ENCODE measurements around the gene KIAA2012.

Gene KIAA2012

DNA sequence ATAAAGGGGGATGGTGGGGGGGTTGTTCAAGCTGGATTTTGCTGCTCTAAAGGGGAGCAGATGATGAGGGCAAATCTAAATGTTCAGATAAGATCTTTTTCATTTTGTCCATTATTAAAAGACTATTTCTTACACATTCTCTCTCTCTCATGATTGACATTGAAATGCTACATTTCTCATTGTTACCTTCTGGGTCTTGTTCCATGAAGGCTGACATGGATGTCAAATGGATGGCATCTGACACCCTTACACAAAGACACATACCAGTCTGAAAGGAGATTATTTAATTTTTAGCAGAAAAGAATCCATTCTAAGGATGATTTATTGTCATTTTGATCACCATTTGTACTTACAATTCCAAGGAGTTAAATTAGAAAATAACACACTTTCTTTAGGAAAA lies 28.3 kb upstream of the KIAA2012 start:
- FAIRE-seq, result no peak

GRCh38 chr2:202046572-202046971 lies 26.5 kb upstream of the KIAA2012 start:
- no peak for FAIRE-seq

- no peak for FAIRE-seq
Observed at GRCh38 chr2:202049092-202049728, 23.8 kb upstream of the KIAA2012 start.

DNA sequence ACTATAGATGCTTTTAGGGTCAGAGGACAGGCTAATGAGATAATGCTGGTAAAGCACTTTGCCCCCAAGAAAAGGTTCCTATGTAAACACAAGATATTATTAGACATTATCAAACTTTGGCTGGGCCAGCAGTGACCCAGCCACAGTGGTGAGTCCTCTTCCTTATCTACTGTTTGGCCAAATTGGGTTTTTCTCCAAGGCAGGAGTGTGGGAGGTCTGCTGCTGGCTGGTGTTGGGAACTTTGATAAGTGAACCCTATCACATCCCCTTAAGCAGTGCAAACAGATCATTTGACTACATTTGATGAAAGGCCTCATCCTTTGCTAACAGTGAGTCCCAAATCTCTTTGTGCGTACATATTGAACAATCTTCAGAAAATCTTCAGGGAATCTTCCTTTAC lies 23.2 kb upstream of the KIAA2012 start:
- FAIRE-seq, result no peak

DNA sequence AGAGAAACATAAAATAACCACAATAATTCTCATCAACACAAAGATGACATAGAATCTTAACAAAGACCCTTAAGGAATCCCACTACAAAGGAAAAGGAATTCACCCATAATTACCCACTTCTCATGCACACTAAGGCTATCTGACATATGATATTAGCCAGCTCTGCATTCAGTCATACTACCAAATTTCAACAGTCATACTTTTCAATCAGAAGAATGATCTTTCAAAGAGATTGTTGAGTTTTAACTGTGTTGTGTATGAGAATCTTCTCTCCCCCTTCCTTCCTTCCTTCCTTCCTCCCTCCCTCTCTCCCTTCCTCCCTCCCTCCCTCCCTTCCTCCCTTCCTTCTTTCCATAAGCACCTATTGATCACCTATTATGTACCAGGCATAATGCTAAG lies 22.4 kb upstream of the KIAA2012 start:
- FAIRE-seq, result no peak

- FAIRE-seq, result no peak
Observed at GRCh38 chr2:202051499-202052161, 21.4 kb upstream of the KIAA2012 start.

DNA sequence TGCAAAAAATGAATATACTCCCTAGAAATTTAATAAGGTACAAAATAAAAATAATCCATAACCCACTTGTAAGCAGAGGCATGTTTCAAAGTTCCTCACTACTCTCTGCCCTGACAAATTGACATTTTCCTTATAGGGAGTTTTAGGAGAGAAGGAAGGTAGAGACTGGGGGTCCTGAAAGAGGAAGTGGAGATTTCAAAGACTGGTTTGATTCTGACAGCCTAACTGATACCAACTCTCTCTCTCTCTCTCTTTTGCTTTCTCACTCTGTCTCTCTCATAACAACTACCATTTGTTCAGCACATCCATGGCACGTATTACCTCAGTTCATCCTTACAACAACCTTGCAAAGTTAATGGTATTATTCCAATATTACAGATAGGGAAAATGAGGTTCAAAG lies 20.8 kb upstream of the KIAA2012 start:
- FAIRE-seq, result no peak

DNA sequence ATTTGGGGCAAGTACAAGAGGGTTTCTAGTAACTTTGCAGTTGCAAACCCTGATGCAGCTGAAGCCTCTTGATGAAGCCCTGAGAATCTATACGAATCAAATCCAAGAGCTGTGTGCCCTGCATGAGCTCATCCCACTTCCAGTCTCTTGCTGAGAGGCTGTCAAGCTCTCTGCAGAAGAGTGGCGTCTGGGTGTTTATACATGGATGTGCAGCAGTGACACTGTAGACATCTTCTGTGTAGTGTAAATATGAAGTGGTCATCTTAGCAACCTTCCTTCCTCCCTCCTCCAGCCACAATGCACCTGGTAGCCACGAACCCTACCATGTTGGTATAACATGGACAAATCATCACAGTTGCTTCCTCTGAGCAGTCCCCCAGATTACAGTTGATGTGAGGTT lies 18.4 kb upstream of the KIAA2012 start:
- no peak for FAIRE-seq

DNA sequence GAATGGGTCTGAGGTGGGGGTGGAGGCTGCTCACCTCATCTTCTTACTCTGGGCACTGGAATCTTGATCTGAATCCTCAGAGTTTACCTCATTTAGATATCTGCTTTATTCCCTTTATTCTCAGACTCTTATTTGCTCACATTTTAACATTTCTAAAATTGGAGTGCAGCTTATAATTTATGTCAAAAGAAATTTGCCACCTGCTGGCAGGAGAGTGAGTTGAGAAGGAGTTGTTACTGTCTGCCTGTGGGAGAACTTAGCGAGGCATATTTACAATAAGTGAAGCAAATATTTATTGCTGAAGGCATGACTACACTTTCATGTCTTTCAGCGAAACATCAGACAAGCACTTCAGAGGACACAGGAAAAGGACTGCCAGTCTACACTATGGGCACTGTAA lies 16.4 kb upstream of the KIAA2012 start:
- FAIRE-seq, result no peak

GRCh38 chr2:202060218-202060617 lies 12.8 kb upstream of the KIAA2012 start:
- no peak for FAIRE-seq

- FAIRE-seq, result no peak
Observed at GRCh38 chr2:202061695-202062094, 11.4 kb upstream of the KIAA2012 start.

- no peak for FAIRE-seq
Observed at GRCh38 chr2:202064171-202064880, 8.7 kb upstream of the KIAA2012 start.

DNA sequence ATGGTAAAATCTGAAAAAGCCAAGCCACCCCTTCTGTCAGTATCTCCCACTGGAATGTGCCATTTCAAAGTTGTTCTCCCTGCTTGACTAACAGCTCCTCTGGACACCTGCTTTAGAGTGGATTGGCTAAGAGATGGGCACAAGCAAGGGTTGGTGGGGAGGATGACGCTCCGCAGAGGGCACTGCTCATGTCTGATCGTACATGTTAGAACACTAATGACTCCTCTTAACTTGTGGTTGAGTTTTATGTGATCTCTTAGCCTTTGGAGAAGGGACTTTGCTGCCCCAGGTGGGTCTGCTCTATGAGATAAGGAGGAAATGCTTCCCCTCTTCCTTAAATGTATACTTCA lies 8.2 kb upstream of the KIAA2012 start:
- no peak for FAIRE-seq

DNA sequence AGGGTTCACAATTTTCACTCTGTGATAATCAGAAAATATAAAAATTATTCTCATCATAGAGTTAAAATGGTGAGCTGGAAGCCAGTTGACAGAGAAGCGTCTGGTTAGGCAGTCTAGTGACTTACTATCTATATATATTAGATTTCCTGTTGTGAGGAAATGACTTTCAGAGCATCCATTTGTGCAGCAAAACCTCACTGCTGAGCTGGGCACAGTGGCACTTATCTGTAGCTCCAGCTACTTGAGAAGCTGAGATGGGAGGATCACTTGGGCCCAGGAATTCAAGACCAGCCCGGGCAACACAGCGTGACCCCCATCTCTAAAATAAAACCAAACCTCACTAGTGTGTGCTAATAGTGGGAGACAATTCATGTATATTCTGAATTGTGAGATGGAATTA lies 7.2 kb upstream of the KIAA2012 start:
- no peak for FAIRE-seq

DNA sequence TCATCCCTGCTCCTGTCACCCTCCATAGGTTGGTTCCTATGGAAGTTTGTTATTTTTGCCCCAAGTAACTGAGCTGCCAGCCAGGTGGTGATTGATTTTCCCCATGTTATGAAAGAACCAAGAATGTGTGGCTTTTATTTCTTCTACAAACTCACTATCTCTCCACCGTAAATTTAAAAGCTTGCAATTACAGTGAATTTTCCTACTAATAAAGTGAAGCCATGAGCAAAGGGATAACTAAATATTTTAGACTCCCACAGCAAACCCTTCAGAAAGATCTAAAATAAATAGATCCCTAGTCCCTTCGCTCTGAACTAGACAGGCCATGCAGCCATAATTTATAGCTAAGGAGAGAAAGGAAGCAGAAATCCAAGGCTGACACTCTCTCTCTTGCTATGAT lies 6.2 kb upstream of the KIAA2012 start:
- FAIRE-seq, result no peak

DNA sequence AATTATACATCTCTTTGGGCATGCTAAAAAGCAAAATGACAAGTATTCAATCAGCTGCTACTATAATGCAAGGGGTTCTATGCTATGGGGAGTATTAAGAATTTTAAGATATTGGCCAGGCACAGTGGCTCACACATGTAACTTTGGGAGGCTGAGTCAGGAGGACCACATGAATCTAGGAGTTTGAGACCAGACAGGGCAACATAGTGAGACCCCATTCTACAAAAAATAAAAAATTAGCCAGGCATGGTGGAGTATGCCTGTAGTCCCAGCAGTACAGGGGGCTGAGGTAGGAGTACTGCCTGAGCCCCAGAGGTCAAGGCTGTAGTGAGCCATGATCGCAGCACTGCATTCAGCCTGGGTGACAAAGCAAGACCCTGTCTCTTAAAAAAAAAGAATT lies 5.5 kb upstream of the KIAA2012 start:
- no peak for FAIRE-seq

DNA sequence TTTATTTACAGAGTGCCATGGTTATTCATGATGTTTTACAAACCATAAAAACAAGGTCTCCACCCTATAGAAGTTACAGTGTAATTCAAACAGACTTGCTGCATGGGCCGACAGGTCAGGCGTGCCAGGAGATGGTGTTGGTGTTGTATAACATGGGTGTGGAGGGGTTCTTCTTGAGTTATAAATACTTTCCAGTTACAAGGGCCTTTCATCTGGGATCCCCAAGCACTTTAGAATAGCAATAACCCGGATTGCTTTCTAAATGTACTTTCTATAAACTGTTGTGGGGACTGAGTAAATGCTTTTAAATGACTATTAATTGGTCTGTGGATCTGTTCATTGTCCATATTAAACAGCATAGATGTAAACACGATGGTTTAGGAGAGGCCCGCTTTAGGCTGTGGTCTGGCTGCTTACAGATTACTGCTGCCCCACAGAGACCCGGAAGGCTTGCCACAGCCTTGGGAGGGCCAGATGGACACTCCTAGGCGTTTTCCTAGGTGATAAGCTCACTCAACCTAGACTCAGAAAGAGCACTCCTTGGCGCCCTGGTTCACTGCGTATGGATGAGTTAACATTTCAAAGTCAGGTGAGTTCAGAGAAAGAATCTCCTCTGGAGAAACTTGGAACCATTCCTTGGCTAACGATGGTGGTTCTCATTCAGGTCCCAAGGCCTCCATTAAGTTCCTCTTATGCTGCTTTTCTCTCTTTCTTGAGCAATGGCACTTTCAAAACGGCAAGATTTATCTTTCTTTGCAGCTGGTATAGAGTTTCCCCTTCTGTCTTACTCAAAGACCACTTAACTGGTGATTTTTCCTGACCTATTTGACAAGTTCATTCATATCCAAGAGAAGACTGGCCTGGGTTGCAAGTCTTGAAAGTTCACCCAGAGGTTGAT lies 3.6 kb upstream of the KIAA2012 start:
- no peak for FAIRE-seq

- FAIRE-seq, result no peak
Observed at GRCh38 chr2:202071107-202071506, 1.9 kb upstream of the KIAA2012 start.

- no peak for FAIRE-seq
Observed at GRCh38 chr2:202072226-202072625, 829 bp upstream of the KIAA2012 start.

DNA sequence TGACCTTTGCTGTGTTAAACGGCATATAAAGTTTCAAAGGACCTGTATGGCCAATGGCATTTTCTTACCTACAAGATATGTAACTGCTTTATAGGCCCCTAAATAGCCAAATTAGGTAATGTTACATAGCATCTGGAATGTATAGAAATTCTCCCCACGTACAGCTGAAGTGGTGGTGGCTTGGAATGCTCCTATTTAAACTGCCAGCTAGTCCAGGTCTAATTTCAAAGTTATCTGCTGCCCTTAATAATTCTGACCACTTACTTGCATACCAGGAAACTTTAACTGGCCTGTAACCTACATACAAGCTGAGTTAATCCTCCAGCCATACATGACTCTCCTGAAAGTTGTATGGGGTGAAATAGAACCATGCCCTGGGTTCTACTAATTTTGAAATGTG lies 1.3 kb downstream of the KIAA2012 start:
- FAIRE-seq, result no peak

- no peak for FAIRE-seq
Observed at GRCh38 chr2:202079310-202079709, 6.3 kb downstream of the KIAA2012 start.

DNA sequence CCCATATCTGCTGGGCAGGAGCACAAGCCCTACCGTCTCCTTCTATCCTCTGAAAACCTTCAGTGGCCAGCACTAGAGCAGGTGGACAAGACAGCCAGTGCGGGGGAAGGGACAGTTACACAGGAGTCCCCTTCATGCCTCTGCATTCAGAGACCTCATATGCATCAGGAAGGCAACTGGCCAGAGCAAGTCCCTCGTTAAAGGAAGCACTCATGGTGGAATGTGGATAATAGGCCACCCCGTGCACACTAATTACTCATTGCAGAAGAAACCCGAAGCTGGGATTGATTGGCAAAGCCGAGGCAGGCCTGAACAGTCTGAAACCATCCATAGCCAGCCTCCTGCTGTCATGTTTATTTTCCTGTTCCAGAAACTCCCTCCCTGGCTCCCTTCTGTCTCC lies 11.2 kb downstream of the KIAA2012 start:
- no peak for FAIRE-seq

GRCh38 chr2:202088777-202089176 lies 15.7 kb downstream of the KIAA2012 start:
- FAIRE-seq, result no peak

Measured in A204.1 (cell line).